HG03439 (cell line): ENCODE data around the gene IRF3.
"Not testable (repeated sequence)": the region's sequence is repeated elsewhere in the genome, so short reads cannot be mapped to it uniquely, and the experiment has no call there.

Experiments
- ATAC-seq: cut with Tn5 transposase; IDR thresholded peaks from one replicate; pipeline ENCODE4 v1.9.1; 2021; ENCODE audit warnings: mild to moderate bottlenecking, moderate library complexity; ENCODE audit not compliant: unreplicated experiment

The IRF3 gene

GRCh38 chr19:49629659-49630058 is 36.0 kb downstream of the IRF3 start:
- no peak for ATAC-seq

GRCh38 chr19:49626226-49626625 is 39.4 kb downstream of the IRF3 start:
- no peak for ATAC-seq

DNA sequence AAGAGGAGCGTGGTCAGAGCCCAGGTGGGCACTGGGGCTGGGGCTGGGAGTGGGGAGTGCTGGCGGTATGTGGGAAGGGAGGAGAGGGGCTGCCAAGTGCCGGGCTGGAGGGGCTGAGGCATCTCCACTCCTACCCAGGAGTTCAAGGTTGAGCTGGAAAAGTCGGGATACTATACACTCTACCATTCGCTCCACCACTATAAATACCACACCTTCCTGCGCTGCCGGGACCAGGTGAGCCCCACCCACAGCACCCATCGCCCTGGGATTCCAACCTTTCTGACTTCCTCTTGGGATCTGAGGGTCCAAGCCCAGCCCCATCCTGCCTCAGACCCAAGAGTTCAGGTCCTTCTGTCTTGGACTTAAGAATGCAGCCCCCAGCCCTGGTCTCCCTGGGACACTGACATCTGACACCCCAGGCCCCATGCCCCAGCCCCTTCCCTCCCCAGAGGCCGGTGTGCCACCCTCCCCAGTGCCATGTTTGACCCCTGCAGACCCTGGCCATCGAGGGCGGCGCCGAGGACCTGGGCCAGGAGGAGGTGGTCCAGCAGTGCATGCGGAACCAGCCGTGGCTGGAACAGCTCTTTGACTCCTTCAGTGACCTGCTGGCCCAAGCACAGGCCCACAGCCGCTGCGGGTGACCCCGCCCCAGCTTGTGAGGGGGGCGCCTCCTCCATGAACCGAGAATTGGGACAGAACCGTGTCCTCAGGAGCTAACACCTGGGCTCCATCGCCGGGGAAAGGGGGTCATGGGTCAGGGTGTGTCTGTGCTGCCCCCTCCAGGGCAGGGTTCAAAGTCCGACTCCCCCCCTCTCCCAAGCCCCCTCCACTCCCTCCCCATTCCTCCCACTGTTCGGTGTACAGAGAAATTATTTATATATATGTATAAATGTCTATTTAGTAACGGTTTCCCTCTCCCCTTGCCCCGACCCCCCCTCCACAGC is 40.4 kb downstream of the IRF3 start:
- no peak for ATAC-seq

DNA sequence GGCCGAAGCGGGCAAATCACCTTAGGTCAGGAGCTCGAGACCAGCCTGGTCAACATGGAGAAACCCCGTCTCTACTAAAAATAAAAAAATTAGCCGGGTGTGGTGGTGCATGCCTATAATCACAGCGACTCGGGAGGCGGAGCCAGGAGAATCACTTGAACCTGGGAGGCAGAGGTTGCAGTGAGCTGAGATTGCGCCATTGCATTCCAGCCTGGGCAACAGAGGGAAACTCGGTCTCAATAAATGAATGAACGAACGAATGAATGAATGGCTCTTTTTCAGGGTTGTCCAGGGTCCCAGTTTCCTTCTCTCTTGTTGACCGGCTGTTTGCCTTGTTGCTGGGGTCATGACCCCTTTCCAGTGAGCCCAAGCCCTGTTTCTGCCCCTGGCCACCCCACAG is 47.8 kb downstream of the IRF3 start:
- not testable (repeated sequence) for ATAC-seq

- ATAC-seq: no peak
Measured at GRCh38 chr19:49616945-49617344, 48.7 kb downstream of the IRF3 start.

GRCh38 chr19:49616532-49616931 is 49.1 kb downstream of the IRF3 start:
- no peak for ATAC-seq

DNA sequence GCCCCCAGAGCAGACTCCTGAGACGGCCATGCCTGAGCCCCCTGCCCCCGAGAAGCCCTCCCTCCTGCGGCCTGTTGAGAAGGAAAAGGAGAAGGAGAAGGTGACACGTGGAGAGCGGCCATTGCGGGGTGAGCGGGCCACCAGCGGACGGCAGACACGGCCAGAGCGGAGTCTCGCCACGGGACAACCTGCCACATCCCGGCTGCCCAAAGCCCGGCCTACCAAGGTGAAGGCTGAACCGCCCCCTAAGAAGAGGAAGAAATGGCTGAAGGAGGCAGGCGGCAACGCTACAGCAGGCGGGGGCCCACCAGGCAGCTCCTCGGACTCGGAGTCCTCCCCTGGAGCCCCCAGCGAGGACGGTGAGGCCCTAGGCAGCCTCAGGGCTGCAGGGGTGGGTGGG is 49.8 kb downstream of the IRF3 start:
- no peak for ATAC-seq

GRCh38 chr19:49614096-49614833 is 51.4 kb downstream of the IRF3 start:
- ATAC-seq: no peak

DNA sequence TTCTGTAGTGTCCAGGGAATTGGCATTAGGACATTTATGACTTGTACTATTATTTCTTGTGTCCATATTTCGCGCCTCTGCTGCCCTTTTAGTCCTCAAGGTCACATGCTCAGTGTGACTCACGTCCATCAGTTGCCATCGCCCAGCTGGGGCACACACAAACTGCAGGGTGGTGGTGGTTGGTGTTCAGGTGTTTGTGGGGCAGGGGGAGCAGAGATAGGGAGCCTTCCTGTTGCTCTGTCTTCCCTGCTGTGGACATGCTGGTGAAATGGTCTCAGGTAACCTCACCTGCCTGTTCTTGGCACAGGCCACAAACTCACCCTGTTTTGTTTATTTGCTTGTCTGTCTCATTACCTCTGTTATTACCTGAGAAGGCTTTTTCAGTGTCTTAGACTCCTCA is 52.3 kb downstream of the IRF3 start:
- ATAC-seq: no peak
